ENCODE data around the gene C1orf115. TPM values are rescaled to one million over a fixed set of nuclear protein-coding genes. Genes with fewer than 3 reads are reported as not detected.
"Not testable (repeated sequence)": the region's sequence is repeated elsewhere in the genome, so short reads cannot be mapped to it uniquely, and the experiment has no call there.

Gene C1orf115
- total RNA-seq, 1 donor from 2014 or later, result 9.7 TPM

DNA sequence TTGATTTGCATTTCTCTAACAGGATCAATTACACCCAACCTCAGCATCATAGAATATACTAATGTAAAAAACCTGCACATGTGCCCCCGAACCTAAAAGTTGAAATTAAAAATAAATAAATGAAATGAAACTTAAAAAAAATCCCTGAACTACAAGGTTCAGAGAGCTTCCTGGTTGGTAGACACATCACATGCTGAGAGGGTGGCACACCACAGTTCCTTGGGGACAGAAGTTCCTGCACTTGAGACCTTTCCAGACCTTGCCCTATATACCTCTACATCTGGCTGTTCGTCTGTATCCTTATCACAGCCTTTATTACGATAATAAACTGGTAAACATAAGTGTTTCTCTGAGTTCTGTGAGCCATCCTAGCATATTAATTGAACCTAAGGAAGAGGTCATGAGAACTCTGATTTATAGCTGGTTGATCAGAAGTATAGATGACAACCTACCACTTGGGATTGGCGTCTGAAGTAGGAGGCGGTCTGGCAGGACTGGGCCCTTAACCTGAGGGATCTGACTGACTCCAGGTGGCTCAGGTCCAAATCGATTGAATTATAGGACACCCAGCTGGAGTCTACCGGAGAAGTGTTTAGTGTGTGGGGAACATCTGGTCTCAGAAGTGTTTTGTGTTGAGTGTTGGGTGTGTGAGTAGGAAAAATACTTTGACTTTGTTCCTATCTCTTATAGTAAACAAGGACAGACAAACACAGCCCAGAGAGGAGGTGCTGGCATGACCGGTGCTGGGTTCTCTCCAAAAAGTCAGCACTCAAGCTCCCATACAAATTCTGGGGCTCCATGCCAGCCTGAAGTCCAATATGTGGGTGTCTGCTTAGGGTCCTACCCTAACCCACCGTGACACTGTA, 19.0 kb downstream of the C1orf115 start:
- no peaks in the 10 kb centered on the region for H3K36me3 Mint-ChIP-seq (ENCODE audit: insufficient read depth)
- H3K27me3 Mint-ChIP-seq, result no peaks in the 10 kb centered on the region
- H3K9me3 Mint-ChIP-seq (ENCODE audit: low read depth), result no peaks in the 10 kb centered on the region
- peaks cover 3% of the 10 kb centered on the region for H3K4me1 Mint-ChIP-seq (ENCODE audit: low read depth)
- no peak overlapping the region for H3K27ac Mint-ChIP-seq
- TF ChIP-seq, protein P1, sequence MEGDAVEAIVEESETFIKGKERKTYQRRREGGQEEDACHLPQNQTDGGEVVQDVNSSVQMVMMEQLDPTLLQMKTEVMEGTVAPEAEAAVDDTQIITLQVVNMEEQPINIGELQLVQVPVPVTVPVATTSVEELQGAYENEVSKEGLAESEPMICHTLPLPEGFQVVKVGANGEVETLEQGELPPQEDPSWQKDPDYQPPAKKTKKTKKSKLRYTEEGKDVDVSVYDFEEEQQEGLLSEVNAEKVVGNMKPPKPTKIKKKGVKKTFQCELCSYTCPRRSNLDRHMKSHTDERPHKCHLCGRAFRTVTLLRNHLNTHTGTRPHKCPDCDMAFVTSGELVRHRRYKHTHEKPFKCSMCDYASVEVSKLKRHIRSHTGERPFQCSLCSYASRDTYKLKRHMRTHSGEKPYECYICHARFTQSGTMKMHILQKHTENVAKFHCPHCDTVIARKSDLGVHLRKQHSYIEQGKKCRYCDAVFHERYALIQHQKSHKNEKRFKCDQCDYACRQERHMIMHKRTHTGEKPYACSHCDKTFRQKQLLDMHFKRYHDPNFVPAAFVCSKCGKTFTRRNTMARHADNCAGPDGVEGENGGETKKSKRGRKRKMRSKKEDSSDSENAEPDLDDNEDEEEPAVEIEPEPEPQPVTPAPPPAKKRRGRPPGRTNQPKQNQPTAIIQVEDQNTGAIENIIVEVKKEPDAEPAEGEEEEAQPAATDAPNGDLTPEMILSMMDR (IDR thresholded peaks at IDR 0.05; ENCODE audit: unreplicated experiment), result no peak
- no peak overlapping the region for H3K4me3 Mint-ChIP-seq (ENCODE audit: low read depth)
- DNase-seq (ENCODE audit: low spot score, unreplicated experiment), result no peak

DNA sequence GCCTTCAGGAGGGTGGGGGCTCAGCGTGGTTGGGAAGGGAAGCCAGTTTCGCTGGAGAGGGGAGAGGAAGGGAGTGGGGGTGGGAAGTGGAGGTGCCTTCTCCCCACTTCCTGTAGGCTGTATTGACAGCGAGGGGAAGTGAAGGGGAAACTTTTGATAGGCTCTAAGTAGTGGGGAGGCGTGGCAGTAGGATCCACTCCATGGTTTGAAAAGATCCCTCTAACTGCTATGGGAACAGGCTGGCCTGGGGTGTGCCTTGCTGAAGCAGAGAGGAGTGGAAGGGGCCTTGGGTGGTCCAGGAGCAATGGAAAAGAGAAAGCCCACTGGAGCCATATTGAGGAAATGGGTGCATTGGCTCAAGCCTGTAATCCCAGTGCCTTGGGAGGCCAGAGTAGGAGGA, 20.2 kb downstream of the C1orf115 start:
- Mint-ChIP-seq H3K36me3 (ENCODE audit: insufficient read depth) (no peaks in the 10 kb centered on the region), H3K27ac (no peak overlapping the region), H3K4me3 (ENCODE audit: low read depth) (no peak overlapping the region), H3K27me3 (no peaks in the 10 kb centered on the region), H3K4me1 (ENCODE audit: low read depth) (peaks cover 3% of the 10 kb centered on the region), H3K9me3 (ENCODE audit: low read depth) (no peaks in the 10 kb centered on the region)
- TF ChIP-seq, protein P1 (IDR thresholded peaks at IDR 0.05; ENCODE audit: unreplicated experiment), result no peak
- no peak for DNase-seq (ENCODE audit: low spot score, unreplicated experiment)

DNA sequence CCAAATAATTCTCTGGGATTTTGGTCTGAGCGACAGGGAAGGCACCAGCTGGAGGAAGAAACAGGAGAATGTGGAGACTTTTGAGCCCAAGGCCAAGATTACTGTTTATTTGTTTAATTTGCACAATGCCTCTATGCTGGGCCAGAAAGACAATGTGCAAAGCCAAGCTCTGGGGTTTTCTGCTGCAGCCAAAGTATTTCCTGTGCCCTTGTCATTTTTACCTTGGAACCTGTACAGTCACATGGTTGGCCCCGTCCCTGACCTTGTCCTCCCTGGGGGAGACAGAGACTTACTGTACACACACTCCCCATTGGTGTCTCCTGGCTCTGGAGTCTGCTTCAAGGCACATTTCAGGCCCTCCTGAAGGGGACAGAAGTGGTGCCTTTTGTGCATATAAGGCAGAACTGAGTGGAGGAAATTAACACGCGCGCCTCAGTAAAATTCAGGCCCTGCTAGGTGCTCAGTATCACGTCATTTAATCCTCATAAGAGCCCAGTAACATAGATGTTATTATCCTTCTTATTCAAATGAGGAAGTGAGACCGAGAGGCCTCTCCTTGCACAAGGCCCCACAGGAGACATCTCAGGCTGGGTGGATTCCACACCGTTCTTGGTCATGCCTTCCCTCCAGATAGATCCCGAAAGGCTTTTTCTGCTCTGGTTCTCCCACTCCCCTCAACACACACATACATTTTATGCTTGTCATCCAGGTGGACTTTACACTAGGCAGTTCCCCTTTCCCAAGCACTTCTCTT, 21.1 kb downstream of the C1orf115 start:
- Mint-ChIP-seq H3K4me3 (ENCODE audit: low read depth) (no peak overlapping the region), H3K4me1 (ENCODE audit: low read depth) (peaks cover 3% of the 10 kb centered on the region), H3K27ac (no peak overlapping the region), H3K36me3 (ENCODE audit: insufficient read depth) (no peaks in the 10 kb centered on the region), H3K27me3 (no peaks in the 10 kb centered on the region), H3K9me3 (ENCODE audit: low read depth) (peaks cover 5% of the 10 kb centered on the region)
- no peak for DNase-seq (ENCODE audit: low spot score, unreplicated experiment)
- TF ChIP-seq, protein P1 (IDR thresholded peaks at IDR 0.05; ENCODE audit: unreplicated experiment), result no peak

DNA sequence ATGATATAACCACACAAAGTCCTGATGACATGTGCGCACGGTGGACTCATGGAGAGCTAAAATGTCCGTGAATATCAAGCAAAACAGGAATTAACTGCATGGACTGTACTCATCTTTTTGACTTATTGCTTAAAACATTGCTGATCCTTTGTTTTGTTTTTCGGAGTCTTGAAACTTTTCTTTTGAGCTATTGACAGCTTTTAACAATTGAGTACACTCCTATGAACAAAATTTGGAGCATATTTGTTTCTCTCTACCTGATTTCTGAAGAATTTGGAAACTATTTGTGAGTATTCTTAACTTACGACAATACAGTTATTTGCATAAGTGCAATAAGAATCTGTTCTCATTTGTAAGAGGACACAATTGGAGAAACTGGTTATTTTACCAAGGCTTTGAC, 25.8 kb downstream of the C1orf115 start:
- H3K27me3 Mint-ChIP-seq; H3K36me3 Mint-ChIP-seq (ENCODE audit: insufficient read depth); H3K4me1 Mint-ChIP-seq (ENCODE audit: low read depth); H3K4me3 Mint-ChIP-seq (ENCODE audit: low read depth); H3K27ac Mint-ChIP-seq; DNase-seq (ENCODE audit: low spot score, unreplicated experiment): not testable (repeated sequence)
- H3K9me3 Mint-ChIP-seq (ENCODE audit: low read depth), result peaks cover 18% of the 10 kb centered on the region

DNA sequence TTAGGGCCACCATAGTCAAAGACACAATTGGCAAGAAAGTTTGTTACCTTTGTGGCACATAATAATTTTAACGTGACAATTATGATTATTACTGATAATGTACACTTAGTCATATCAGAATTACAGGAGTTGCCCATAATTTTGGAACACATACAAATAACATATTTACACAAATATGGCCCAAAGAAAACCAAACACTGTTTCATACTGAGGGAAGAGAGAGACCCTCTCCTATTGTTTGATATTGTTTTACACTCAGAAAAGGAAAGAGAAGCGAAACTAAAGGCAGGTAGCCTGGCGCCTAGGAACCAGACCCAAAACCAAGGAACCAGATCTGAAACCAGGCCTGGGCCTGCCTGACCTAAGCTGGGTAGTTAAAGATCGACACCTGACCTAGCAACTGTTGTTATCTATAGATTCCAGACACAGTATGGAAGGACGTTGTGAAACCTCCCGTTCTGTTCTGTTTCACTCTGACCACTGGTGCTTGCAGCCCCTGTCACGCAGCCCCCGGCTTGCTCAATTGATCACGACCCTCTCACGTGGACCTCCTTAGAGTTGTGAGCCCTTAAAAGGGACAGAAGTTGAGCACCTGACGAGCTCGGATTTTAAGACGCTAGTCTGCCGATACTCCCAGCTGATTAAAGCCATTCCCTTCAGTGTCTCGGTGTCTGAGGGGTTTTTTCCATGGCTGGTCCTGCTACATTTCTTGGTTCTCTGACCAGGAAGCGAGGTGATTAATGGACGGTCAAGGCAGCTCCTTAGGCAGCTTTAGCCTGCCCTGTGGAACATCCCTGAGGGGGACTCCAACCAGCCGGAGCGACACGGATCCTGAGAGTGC, 27.9 kb downstream of the C1orf115 start:
- H3K27me3 Mint-ChIP-seq, result peaks cover 3% of the 10 kb centered on the region
- peaks cover 2% of the 10 kb centered on the region for H3K4me1 Mint-ChIP-seq (ENCODE audit: low read depth)
- TF ChIP-seq, protein P1 (IDR thresholded peaks at IDR 0.05; ENCODE audit: unreplicated experiment), result no peak
- H3K27ac Mint-ChIP-seq, result no peak overlapping the region
- H3K36me3 Mint-ChIP-seq (ENCODE audit: insufficient read depth), result no peaks in the 10 kb centered on the region
- H3K9me3 Mint-ChIP-seq (ENCODE audit: low read depth), result peaks cover 18% of the 10 kb centered on the region
- H3K4me3 Mint-ChIP-seq (ENCODE audit: low read depth), result no peak overlapping the region
- no peak for DNase-seq (ENCODE audit: low spot score, unreplicated experiment)

DNA sequence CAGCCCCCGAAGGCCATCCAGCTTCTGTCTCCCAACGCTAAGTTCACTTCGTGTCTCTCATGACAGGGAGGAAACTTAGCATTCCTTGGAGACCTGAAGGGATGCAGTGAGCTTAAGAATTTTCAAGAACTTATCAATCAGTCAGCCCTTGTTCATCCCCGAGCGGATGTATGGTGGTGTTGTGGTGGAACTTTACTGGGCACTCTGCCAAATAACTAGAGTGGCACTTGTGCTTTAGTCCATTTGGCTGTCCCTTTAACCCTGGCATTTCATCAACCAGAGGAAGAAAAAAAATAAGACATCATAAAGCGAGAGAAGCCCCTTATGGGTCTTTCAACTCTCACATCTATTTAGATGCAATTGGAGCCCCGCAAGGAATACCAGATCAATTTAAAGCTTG, 31.1 kb downstream of the C1orf115 start:
- H3K4me1 Mint-ChIP-seq (ENCODE audit: low read depth); H3K4me3 Mint-ChIP-seq (ENCODE audit: low read depth); DNase-seq (ENCODE audit: low spot score, unreplicated experiment); H3K27me3 Mint-ChIP-seq; H3K36me3 Mint-ChIP-seq (ENCODE audit: insufficient read depth); H3K27ac Mint-ChIP-seq: not testable (repeated sequence)
- peaks cover 16% of the 10 kb centered on the region for H3K9me3 Mint-ChIP-seq (ENCODE audit: low read depth)
